HFFc6 (cell line): ENCODE measurements around the gene ACSBG1. TPM values are rescaled to one million over a fixed set of nuclear protein-coding genes. Genes with fewer than 3 reads are reported as not detected.

Experiments
- DNase-seq: peaks from one replicate; pipeline ENCODE4 v3.0.0-alpha.2; 2018
- H3K27ac Mint-ChIP-seq: 2 replicates; pipeline ENCODE4 v1.8.0; 2020; ENCODE audit warnings: mild to moderate bottlenecking, mixed read lengths
- H3K27me3 Mint-ChIP-seq: 2 replicates; pipeline ENCODE4 v1.8.0; 2021; ENCODE audit warnings: mild to moderate bottlenecking, moderate library complexity, mixed read lengths; ENCODE audit not compliant: insufficient read depth
- H3K36me3 Mint-ChIP-seq: 2 replicates; pipeline ENCODE4 v1.8.0; 2021; ENCODE audit warnings: low read depth, mixed read lengths
- H3K4me1 Mint-ChIP-seq: 2 replicates; pipeline ENCODE4 v1.8.0; 2020; ENCODE audit warnings: low read depth, mixed read lengths
- H3K4me3 Mint-ChIP-seq: 2 replicates; pipeline ENCODE4 v1.8.0; 2020; ENCODE audit warnings: mild to moderate bottlenecking, moderate library complexity, mixed read lengths
- H3K9me3 Mint-ChIP-seq: 2 replicates; pipeline ENCODE4 v1.8.0; 2020; ENCODE audit warnings: mild to moderate bottlenecking, mixed read lengths
- total RNA-seq, 6 experiments: library from RNA; stranded (reverse); fragmentation: NEBNext Ultra II Directional; extraction: Animal tissue kit (Norgen Biotek cat#: 25700); gene quantifications; 2 replicates in 1 of 6; 3 replicates in 5 of 6; pipeline ENCODE4 v1.2.3, GENCODE V29; 2021
- TF ChIP-seq, protein P1 (sequence below): fragments of 200-600 bp; sonication (generic); IDR thresholded peaks from 2 replicates; pipeline ENCODE4 v1.5.0; 2021; ENCODE audit warnings: antibody characterized with exemption, mild to moderate bottlenecking

Gene ACSBG1
- total RNA-seq, 6 experiments from 2014 or later: not detected

DNA sequence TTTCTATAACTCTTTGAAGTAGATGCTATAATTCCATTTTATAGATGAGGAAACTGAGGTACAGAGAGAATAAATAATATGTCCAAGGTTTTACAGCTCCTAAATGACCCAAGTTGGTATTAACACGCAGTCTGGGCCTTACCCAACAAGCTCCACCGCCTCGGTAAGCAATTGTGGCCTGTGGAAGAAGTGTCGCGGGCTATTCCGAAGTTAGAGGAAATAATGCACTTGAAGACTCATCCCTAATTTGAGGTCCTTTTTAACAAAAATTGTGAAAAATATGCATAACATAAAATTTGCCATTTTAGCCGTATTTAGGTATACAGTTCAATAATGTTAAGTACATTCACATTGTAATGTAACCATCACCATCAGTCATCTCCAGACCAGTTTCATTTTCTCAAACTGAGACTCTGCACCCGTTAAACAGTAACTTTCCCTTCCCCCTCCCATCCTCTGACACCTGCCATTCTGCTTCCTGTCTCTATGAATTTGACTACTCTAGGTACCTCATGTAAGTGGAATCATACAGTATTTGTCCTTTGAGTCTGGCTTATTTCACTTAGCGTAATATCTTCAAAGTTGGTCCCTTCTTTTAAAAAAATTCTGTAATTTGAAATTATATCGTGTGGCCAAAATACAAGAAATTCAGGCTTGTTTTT lies 67.0 kb downstream of the ACSBG1 start:
- Mint-ChIP-seq H3K4me3 (no peak overlapping the region), H3K36me3 (peaks cover 25% of the 10 kb centered on the region)
- DNase-seq: no peak

GRCh38 chr15:78164010-78164409 lies 70.4 kb downstream of the ACSBG1 start:
- Mint-ChIP-seq H3K9me3 (no peaks in the 10 kb centered on the region), H3K27me3 (0 out of 2 replicates have a peak, but pooled peaks cover 1% of the 10 kb centered on the region), H3K36me3 (peaks cover 15% of the 10 kb centered on the region)

More for the DNA sequence above, 67.0 kb downstream of the ACSBG1 start:
- no peak overlapping the region for H3K27ac Mint-ChIP-seq
- H3K27me3 Mint-ChIP-seq: 0 out of 2 replicates have a peak, but pooled peaks cover 1% of the 10 kb centered on the region
- H3K4me1 Mint-ChIP-seq: no peaks in the 10 kb centered on the region
- TF ChIP-seq, protein P1, sequence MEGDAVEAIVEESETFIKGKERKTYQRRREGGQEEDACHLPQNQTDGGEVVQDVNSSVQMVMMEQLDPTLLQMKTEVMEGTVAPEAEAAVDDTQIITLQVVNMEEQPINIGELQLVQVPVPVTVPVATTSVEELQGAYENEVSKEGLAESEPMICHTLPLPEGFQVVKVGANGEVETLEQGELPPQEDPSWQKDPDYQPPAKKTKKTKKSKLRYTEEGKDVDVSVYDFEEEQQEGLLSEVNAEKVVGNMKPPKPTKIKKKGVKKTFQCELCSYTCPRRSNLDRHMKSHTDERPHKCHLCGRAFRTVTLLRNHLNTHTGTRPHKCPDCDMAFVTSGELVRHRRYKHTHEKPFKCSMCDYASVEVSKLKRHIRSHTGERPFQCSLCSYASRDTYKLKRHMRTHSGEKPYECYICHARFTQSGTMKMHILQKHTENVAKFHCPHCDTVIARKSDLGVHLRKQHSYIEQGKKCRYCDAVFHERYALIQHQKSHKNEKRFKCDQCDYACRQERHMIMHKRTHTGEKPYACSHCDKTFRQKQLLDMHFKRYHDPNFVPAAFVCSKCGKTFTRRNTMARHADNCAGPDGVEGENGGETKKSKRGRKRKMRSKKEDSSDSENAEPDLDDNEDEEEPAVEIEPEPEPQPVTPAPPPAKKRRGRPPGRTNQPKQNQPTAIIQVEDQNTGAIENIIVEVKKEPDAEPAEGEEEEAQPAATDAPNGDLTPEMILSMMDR: no peak
- no peaks in the 10 kb centered on the region for H3K9me3 Mint-ChIP-seq

DNA sequence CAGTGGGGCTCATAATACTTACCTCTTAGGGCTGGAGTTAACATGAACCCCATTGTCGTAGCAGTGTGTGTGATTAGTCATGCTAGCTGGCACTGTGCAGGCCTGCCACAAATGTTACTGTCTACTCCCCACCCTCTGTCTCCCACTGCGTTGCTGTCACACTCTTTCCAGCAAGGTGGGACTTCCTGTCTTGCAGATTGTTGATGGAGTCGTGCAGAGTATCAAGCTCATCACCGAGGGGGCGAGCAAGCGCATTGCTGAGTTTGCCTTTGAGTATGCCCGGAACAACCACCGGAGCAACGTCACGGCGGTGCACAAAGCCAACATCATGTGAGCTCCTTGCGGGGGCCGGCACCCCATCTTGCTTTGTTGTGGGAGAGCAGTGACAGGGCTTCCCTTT lies 72.3 kb downstream of the ACSBG1 start:
- TF ChIP-seq, protein P1: no peak
- Mint-ChIP-seq H3K4me3 (no peak overlapping the region), H3K36me3 (peaks cover 13% of the 10 kb centered on the region), H3K4me1 (peaks cover 4% of the 10 kb centered on the region), H3K27me3 (0 out of 2 replicates have a peak, but pooled peaks cover 1% of the 10 kb centered on the region), H3K27ac (no peak overlapping the region), H3K9me3 (no peaks in the 10 kb centered on the region)
- DNase-seq: no peak

More at GRCh38 chr15:78164010-78164409, 70.4 kb downstream of the ACSBG1 start:
- Mint-ChIP-seq H3K4me1 (no peaks in the 10 kb centered on the region), H3K4me3 (no peak overlapping the region), H3K27ac (no peak overlapping the region)
- TF ChIP-seq, protein P1: no peak
- no peak for DNase-seq

- TF ChIP-seq, protein P1: no peak
- Mint-ChIP-seq H3K4me3 (no peak overlapping the region), H3K36me3 (peaks cover 7% of the 10 kb centered on the region), H3K27me3 (0 out of 2 replicates have a peak, but pooled peaks cover 1% of the 10 kb centered on the region), H3K4me1 (peaks cover 24% of the 10 kb centered on the region), H3K9me3 (no peaks in the 10 kb centered on the region), H3K27ac (no peak overlapping the region)
- DNase-seq: no peak
These were observed 75.0 kb downstream of the ACSBG1 start for GRCh38 chr15:78159395-78159794.

DNA sequence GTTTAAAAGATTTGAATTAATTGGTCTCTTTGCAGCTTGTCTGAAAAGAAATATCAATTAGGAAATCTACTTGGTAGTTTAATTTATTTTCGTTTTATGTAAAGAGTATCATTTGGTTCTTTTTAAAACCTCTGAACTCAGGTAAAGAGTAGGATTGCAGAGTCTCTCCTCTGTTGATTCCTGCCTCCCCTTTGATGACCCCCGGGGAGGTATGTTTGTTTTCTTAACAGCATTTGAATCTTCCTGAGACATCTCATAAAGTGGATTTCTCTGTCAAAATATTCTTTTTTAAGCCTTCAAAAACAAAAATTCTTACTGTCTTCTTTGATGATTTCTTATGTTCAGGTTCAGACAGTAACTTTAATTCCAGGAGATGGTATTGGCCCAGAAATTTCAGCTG lies 77.2 kb downstream of the ACSBG1 start:
- Mint-ChIP-seq H3K36me3 (0 out of 2 replicates have a peak, but pooled peaks cover 10% of the 10 kb centered on the region), H3K4me3 (no peak overlapping the region), H3K9me3 (no peaks in the 10 kb centered on the region), H3K4me1 (peaks cover 37% of the 10 kb centered on the region), H3K27me3 (no peaks in the 10 kb centered on the region), H3K27ac (no peak overlapping the region)
- no peak for DNase-seq
- TF ChIP-seq, protein P1: no peak
